ENCODE measurements around the gene EEF1AKMT3.
A peak's percentile ranks its signal among the peaks of the same experiment; 100 is the strongest.

Gene EEF1AKMT3

DNA sequence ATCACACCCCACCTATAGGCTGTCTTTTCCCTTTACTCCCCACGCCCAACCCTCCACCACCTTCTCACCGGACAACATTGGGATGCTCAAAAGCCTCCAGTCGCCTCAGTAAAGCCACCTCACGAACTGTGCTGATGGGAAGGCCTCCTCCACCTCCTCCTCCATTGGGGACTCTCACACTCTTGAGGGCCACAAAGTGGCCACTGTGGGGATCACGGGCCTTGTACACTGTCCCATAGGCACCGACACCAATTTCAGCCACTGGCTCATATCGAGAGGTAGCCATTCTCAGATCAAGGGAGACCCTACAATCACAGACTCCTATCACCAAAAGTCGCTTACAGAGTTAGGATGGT lies 21.0 kb upstream of the EEF1AKMT3 start:
- DNase-seq (ENCODE audit: low spot score): no peak

DNA sequence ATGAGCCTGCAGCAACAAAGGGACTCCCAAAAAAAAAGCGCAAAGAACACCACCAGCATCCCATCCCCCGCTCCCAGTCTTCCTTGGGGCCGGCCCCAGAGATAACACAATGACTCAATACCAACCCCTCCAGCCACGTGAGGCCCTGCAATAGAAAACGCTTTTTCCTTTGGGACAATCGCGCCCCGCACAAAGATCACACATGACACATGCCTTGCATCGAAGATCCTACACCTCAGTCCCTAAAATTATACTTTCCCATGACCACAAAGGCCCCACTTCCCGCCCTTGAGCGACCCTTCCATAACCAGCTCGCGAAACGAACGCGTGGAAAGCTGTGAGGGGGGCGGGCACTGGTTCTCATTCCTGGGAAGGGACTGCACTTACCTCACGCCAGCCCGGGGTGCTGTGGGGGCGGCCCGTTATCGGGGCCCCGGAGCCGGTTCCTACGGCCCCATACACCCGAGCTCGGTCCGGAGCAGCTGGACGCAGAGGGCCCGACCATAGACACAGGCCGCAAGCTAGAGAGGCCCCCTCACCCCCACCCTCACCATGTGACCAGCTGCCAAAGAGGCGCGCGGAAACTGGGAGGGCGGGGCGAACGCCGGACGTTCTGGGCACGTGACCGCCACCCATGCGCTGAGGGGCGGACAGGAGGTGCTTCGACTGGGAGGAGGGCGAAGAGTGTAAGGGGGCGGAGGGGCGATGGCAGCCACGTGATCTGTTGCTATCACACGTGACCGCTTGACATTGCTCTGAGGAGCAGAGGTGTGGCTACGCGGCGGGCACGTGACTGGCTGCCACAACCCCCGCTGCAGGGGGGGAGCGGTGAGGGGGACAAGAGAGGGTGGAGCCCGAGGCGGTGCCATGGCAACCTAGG lies 20.4 kb upstream of the EEF1AKMT3 start, which contains the start of gene CDK4:
CDK4 (minus strand) TSS at position 523 of the 880 bp plus-strand sequence. CDS start 593 bp downstream, outside the sequence.
- peak; percentile 97 for DNase-seq (ENCODE audit: low spot score)

DNA sequence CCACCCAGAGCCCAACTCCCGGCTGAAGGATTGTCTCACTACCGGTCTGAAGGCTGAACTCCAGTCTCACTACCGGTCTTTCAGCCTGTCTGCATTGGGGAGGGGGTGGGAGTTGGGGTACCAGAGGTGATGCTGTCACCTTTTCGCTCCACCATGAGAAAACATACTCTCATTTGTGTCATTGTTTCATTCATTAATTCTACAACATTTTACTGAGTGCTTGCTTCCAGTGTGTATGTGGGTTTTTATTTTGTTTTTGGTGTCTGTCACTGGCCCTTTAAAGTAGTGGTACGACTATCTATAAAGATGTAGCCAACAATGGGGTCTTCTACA lies 19.8 kb upstream of the EEF1AKMT3 start:
- DNase-seq (ENCODE audit: low spot score): no peak

DNA sequence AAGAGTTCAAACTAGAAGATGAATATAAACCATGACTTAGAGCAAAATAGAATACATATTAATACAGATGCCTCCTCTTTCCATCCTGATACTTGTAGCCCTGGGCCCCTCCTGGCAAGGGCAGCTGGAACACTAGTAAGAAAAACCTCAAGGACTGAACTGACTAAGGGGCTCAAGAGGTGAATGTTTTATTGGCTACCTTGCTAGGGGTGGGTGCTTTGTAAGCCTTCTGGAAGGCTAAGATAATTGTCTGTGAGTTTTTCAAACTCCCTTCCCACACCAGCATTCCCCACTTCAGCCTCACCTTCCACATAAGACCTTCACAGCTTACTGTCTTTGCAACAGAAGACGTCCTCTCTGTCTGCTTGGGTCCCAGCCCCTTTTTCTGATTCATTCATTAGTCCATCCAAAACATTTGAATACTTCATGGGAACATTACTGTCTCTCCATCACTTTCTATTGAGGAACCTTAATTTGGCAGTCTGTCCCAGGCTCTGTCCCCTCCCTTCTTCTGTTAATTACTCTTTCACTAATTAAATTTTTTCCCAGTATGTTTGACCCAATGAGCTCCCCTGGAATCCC lies 18.6 kb upstream of the EEF1AKMT3 start:
- DNase-seq (ENCODE audit: low spot score): no peak

DNA sequence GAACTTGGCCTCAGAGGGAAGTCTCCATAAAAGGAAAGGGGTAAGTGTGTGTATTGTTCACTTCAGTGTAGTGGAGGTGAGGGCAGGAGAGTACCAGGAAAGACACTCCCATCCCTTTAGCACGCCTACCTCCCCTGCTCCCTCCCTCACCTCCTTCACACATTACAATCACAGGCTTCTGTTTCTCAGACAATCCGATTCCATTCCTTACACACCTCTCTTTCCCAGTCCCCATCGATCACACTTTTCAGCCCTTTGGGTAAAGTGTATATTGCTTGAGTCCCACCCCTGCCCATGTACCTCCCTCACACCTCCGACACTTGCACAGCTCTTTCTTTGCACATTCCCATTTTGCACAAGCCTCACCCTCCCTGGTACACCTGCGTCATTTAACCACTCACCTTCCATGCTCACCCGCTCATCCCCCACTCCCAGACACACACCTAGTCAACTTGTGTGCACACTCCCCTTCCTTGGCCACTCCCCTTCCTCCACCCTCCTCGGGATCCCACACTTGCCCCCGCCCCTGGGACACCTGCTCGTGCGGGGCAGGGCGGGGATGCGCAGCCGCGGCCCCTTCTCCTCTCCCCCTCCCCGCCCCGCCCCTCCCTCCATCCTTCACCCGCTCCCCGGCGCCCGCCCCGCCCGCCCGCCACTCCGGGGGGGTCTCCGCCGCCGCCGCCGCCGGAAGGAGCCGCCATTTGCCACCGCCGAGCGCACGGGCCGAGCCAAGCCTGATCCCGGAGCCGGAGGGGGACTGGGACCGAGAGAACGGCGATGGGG lies 17.8 kb upstream of the EEF1AKMT3 start, which contains the start of gene MARCHF9:
MARCHF9 (plus strand) TSS at position 693 of the 783 bp plus-strand sequence. CDS start 426 bp downstream, outside the sequence.
- DNase-seq (ENCODE audit: low spot score): peak; percentile 84

DNA sequence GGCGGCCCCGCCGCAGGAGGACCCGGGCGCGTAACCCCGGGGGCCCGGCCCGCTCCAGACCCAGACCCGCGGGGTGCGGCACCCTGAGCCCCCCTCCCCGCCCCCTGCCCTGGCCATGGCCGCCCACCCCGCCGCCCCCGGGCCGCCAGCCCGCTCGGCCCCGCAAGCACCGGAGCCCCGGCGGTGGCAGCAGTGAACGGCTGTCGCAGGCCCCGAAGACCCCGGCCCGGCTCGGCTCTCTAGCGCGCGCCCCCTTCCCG lies 17.3 kb upstream of the EEF1AKMT3 start:
- DNase-seq (ENCODE audit: low spot score): no peak

DNA sequence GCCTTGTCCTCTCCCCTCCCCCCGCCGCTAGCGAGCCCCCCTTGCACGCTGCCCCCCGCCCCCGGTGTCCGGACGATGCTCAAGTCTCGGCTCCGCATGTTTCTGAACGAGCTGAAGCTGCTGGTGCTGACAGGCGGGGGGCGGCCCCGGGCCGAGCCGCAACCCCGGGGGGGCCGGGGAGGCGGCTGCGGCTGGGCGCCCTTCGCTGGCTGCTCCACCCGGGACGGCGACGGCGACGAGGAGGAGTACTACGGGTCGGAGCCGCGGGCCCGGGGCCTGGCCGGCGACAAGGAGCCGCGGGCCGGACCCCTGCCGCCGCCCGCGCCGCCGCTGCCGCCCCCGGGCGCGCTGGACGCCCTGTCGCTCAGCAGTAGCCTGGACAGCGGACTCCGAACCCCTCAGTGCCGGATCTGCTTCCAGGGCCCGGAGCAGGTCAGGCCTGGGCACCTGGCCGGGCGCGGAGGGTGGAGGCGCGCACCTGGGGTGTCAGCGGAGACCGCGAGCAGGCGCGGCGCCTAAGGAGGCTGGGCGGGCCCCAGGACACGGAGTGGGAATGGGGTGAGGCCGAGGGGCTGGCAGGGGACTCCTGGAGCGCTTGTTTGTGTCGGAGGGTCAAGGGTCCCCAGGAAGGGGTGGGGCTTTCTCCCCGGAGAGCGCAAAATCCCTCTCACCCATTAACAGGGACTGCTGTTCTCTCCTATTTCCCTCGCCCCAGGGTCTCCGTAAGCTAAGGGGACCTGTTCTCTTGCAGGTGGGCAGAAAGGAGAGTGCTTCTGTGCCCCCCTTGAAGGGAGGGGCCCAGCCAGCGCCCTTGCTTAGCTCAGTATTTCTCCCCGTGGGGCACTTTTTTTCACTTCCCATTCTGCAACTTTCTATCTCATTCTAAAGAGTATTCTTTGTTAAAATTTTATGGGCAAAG lies 16.7 kb upstream of the EEF1AKMT3 start:
- peak; percentile 68 for DNase-seq (ENCODE audit: low spot score)

DNA sequence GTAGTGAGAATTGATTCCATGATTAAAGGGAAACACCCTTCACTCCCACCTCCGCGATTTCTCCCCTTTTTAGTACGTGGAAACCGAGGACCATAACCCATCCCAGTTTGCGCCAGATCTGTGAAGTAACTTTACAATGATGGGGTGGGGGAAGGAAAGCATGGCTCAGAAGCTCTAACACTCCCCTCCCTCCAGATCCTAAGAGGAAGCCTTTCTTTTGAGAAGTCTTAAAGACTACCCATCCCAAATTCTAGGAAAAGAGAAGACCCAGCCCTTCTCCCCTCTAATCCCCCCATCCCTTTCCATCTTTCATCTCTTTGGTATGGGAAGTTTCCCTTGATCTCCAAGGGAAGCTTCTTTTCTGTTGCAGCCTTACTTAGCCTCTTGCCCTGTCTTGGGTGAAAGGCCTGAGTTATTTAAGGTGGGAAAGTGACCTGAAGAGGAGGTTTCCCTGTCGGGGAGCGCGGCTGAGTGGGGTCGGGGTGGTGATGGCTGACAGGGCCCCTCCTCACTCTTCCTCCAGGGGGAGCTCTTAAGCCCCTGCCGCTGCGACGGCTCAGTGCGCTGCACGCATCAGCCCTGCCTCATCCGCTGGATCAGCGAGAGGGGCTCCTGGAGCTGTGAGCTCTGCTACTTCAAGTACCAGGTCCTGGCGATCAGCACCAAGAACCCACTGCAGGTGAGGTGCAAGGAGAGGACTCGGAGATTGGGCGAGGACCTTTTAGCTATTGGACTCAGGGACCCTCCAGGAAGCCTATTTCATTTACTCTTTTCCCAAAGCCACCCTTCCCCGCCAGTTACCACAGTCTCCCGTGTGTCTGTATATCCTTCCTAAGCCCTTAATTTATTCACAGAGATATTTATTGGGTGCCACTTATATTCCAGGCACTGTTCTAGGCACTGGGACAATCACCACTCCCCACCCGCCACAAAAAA lies 15.7 kb upstream of the EEF1AKMT3 start:
- peak; percentile 86 for DNase-seq (ENCODE audit: low spot score)

DNA sequence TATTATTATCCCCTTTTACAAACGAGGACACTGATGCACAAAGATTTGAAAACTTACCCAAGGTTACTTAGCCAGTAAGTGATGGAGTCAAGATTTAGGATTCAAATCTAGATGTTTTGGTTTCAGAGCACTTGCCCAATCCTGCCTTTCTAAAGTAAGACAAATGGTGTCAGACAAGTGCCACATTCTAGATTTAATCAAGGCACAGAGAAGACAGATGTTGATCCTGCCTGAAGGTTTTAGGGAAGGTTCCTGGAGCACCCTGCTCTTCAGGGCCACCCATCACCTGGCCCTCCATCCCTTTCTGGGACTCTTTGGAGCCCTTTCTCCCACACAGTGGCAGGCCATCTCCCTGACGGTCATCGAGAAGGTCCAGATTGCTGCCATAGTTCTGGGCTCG lies 14.6 kb upstream of the EEF1AKMT3 start:
- DNase-seq (ENCODE audit: low spot score): no peak

DNA sequence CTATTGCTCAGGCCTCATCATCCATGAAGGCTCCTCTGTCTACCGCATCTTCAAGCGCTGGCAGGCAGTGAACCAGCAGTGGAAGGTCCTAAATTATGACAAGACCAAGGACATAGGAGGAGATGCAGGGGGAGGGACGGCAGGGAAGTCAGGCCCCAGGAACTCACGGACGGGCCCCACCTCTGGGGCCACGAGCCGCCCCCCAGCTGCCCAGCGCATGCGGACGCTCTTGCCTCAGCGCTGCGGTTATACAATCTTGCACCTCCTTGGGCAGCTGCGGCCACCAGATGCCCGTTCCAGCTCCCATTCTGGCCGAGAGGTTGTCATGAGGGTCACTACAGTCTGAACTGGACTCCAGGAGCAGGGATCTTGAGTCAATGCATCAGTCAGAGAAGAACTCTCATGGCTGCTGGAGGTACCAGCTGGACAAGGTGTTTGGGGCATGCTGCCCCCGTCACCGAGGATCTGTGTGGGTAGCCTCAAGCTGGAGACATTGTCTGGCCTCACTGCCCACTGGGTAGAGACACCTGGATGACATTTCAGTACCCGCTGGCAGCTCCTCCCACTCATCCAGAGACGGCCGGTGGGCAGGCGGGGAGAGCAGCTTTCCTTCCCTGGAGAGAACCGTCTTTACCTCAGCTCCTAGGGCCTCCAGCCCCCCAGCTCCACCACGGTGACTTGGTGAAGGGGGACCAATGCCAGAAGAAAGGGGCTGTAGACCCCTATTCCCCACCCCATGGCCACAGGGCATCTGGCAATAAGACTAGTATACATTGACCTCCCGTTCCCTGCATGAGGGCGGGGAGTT lies 13.7 kb upstream of the EEF1AKMT3 start:
- DNase-seq (ENCODE audit: low spot score): no peak

DNA sequence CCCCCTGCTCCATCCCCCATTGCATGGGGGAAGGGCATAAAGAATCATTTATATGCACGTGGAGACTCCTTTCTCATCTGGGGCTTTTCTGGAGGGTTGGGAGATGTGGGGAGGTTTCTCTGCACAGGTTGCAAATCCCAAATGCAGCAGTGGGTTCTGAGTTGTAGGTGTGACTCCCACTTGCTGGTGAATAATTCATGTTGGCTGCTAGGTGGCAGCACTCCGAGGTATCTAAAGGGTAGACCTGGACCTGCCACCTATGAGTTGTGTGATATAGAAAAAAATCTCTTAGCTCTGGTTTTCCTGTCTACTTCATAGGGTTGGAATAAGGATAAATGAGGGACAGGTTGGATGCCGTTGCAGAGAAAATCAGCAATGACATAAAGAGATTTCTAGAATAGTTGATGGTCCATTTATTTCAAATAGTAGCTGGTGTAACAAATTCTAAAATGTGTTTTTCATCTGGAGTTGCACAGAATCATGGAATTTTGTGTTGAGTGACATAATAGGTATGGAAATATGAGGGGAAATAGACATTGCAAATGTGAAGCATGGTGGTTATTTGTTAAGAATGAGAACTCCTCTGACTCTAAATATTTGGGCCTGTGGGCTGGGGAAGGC lies 12.9 kb upstream of the EEF1AKMT3 start:
- peak; percentile 62 for DNase-seq (ENCODE audit: low spot score)

DNA sequence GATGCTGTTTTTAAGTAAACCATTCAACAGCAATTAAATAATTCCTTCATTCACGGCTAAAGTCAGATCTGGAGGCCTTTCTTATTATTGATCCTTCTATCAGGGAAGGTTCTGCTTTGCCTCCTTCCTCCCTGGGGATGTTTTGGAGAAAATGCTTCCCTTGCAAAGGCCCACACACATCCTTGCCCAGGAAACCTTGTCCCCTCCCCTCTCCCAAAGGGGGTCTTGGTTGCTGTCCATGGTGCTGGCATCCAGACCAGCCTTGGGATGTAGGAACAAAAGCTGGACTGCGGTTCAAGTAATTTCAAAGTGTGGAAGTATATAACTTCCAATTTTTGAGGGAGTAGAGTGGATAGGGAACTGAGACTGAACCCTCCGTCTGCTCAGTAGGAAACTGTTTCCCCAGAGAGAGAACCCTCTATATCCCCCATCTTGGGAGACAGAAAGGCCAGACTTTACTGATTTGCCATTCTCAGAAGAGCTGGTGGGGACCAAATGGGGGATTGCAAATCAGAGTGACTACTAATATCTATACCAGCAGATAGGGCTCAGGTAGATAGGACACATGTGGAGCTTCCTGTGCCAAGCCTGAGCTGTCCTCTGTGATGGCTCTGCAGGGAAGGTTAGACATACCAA lies 11.9 kb upstream of the EEF1AKMT3 start:
- DNase-seq (ENCODE audit: low spot score): no peak

DNA sequence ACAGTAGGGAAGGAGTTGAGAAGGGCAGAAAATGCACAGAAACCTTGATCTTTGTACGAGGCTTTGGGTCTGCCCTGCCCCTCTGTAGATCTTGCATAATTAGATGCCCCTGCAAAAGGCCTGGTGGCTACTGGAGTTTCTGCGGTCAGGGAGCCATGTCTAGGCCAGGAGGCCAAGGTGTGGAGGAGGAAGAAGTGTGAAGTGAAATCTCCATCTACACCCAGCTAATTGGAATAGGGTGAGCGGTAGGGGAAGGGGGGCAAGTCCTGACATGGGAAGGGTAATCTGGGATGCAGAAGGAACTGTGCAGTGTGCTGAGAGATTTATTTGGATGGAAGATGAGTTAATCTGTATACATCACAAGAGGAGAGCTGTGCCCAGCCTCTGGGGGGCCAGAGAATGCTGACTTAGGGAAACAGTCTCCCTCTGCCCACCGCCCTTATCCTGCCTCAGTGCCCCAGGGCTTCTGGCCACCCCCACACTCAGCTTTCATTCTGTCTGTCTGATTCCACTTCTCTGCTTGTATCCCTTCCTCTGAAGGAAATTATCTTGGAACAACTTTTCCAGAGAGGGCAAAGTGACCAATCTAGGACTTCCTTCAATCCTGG lies 10.9 kb upstream of the EEF1AKMT3 start:
- no peak for DNase-seq (ENCODE audit: low spot score)

DNA sequence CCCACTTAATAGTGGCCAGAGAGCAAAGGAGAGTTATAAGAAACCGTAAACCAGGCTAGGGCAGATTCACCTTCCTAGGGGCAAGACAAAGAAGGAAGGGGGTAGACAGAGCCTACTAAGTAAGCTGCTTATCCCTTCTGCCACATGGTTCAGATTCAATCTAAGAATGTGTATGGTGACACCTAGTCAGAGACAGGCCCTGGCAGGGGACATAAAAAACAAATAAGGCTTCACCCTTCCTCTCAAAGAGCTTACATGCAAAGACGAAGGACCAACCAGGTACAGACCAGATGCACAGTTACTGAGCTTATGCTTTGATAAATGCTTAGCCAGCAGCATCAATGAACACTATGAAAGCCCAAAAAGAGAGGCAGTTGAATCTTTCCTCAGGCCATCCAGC lies 10.0 kb upstream of the EEF1AKMT3 start:
- DNase-seq (ENCODE audit: low spot score): no peak

DNA sequence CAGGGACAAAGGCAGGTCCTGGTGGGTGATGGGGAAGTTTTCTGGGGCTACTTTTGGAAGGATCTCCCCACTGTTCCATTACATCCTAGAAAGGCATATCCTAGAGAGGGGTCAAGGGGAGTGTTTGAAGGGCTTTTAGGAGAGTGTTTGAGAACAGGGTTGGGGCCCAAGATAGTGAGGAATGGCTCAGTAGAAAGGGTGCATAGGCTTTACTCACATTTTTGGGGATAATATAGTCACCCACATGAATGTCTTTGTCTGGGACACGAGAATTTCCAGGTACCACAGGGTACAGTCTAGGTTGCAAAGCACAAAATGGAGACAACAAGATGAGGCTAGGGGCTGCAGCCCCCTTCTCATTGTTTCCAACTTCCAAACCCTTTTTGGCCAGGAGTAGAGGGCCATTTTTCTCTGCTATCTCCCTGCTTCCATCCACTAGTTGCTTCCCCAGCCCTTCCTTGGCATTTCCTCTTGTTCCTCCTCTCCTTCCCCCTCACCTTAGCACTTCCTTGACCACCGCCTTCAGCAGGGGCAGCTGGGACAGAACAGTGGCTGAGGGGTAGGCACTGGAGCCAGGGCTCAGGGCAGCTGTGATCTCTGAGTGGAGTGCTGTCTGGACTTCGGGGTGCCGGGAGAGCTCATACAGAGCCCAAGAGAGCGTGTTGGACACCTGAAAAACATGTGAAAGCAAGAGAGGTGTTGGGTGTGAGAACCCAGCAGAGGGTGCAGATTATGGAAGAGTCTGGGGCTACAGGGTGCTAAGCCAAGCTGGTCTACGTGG lies 8.3 kb upstream of the EEF1AKMT3 start:
- DNase-seq (ENCODE audit: low spot score): no peak

DNA sequence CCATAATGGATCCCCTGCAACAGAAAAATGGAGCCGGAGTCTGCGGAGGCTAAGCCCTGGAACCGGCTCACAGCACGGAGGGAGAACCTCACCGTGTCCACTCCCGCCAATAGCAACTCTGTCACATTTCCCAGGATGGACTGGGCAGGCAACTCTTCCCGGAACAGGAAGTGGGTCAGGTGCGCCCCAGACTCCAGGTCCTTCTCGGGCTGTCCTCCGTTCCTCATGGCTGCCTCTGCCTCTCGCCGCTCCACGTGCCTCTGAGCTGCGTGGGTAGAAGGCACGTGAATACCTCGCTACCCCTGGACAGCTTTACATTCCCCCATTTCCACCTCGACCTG lies 7.8 kb upstream of the EEF1AKMT3 start:
- no peak for DNase-seq (ENCODE audit: low spot score)

DNA sequence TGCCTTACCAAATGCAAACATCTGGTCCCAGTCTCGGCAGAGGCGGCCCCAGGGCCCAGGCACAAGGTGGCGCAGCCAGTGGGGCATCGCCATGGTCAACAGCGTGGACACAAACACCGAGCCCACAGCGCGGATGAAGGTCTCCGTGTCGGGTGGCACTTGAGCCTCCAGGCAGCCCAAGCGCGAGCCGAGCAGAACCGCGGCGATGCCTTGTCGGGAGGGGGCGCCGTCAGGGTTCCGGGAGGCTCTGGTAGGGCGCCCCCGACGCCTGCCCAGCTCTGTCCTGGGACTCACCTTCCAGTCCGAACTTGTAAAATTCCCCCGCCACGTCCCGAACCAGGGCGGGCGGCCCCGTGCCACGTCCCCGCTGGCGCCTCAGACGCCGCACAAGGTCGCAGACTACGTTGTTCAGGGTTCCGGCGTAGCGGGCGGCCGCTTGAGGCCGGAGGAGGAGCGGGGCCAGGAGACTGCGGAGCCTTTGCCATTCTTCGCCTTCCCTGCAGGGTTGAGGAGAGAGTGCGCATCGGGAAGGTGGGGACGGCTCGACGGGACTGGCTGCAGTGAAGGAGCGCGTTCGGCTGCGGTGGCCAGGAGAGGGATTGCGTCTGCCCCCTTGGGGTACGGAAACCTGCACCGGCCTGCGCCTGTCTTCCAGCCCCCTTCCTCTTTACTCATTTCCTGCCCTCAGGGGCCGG lies 7.3 kb upstream of the EEF1AKMT3 start:
- DNase-seq (ENCODE audit: low spot score): peak; percentile 53

Data from germinal center (tissue), 1 donor.